ENCODE measurements around the gene WDR33.
"Not testable (repeated sequence)": the region's sequence is repeated elsewhere in the genome, so short reads cannot be mapped to it uniquely, and the experiment has no call there.

WDR33 gene

GRCh38 chr2:127759931-127760330, 51.0 kb downstream of the WDR33 start:
- TF ChIP-seq CTCF (IDR thresholded peaks at IDR 0.05; ENCODE audit: low read depth, low read length): no peak
- no peak for DNase-seq (ENCODE audit: extremely low read depth, low read depth)

- no peak for TF ChIP-seq CTCF (IDR thresholded peaks at IDR 0.05; ENCODE audit: low read depth, low read length)
- no peak for DNase-seq (ENCODE audit: extremely low read depth, low read depth)
Observed at GRCh38 chr2:127754186-127754585, 56.8 kb downstream of the WDR33 start.

- no peak for TF ChIP-seq CTCF (IDR thresholded peaks at IDR 0.05; ENCODE audit: low read depth, low read length)
- DNase-seq (ENCODE audit: extremely low read depth, low read depth): no peak
Observed at GRCh38 chr2:127753374-127753773, 57.6 kb downstream of the WDR33 start.

- not testable (repeated sequence) for DNase-seq (ENCODE audit: extremely low read depth, low read depth)
Observed at GRCh38 chr2:127749537-127749936, 61.4 kb downstream of the WDR33 start.

- no peak for DNase-seq (ENCODE audit: extremely low read depth, low read depth)
- no peak for TF ChIP-seq CTCF (IDR thresholded peaks at IDR 0.05; ENCODE audit: low read depth, low read length)
Observed at GRCh38 chr2:127747621-127748020, 63.4 kb downstream of the WDR33 start.

- no peak for TF ChIP-seq CTCF (IDR thresholded peaks at IDR 0.05; ENCODE audit: low read depth, low read length)
- no peak for DNase-seq (ENCODE audit: extremely low read depth, low read depth)
Observed at GRCh38 chr2:127743477-127744026, 67.4 kb downstream of the WDR33 start.

- no peak for TF ChIP-seq CTCF (IDR thresholded peaks at IDR 0.05; ENCODE audit: low read depth, low read length)
- DNase-seq (ENCODE audit: extremely low read depth, low read depth): no peak
Observed at GRCh38 chr2:127740665-127741288, 70.2 kb downstream of the WDR33 start.

GRCh38 chr2:127739800-127740199, 71.2 kb downstream of the WDR33 start:
- no peak for DNase-seq (ENCODE audit: extremely low read depth, low read depth)
- TF ChIP-seq CTCF (IDR thresholded peaks at IDR 0.05; ENCODE audit: low read depth, low read length): no peak

Measured in AG09319 (cell line).